Activated naive CD4-positive, alpha-beta T cell treated with anti-CD3 and anti-CD28 coated beads, Interleukin-2, amount 50 U/mL, for 16 hours (primary cell): Measurements from ENCODE around the gene SFXN3.

ENCODE experiments used
- DNase-seq: peaks from one replicate; pipeline ENCODE4 v3.0.0-alpha.2; 2020

Gene SFXN3

GRCh38 chr10:101080933-101081931 is 50.2 kb downstream of the SFXN3 start:
- DNase-seq, result no peak

- no peak for DNase-seq
These were observed 54.8 kb downstream of the SFXN3 start for GRCh38 chr10:101085846-101086245.

GRCh38 chr10:101087376-101087775 is 56.3 kb downstream of the SFXN3 start:
- no peak for DNase-seq

GRCh38 chr10:101087965-101088364 is 56.9 kb downstream of the SFXN3 start:
- no peak for DNase-seq

- no peak for DNase-seq
These were observed 58.7 kb downstream of the SFXN3 start for GRCh38 chr10:101089520-101090299.

- DNase-seq, result no peak
These were observed 59.6 kb downstream of the SFXN3 start for GRCh38 chr10:101090597-101090996.
